Stimulated activated CD8-positive, alpha-beta memory T cell treated with anti-CD3 and anti-CD28 coated beads, Interleukin-4, amount 100 ng/mL, for 24 hours (primary cell): ENCODE data around the gene TMEM121B.
A peak's percentile ranks its signal among the peaks of the same experiment; 100 is the strongest.

Experiments
- DNase-seq: peaks from one replicate; pipeline ENCODE4 v3.0.0-alpha.2; 2020; ENCODE audit warnings: low read depth

The TMEM121B gene

GRCh38 chr22:17110791-17111550 lies 10.2 kb downstream of the TMEM121B start:
- no peak for DNase-seq

DNA sequence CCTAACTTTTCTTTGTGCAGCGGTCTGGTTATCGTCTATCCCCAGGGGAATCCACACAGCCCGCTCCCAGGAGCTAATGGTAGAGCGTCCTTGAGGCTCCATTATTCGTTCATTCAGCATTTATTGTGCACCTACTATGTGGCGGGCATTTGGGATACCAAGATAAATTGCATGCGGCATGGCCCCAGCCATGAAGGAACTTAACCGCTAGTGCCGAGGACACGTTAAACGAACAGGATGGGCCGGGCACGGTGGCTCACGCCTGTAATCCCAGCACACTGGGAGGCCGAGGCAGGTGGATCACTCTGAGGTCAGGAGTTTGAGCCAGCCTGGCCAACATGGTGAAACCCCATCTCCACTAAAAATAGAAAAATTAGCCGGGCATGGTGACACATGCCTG lies 11.2 kb downstream of the TMEM121B start:
- DNase-seq: no peak

DNA sequence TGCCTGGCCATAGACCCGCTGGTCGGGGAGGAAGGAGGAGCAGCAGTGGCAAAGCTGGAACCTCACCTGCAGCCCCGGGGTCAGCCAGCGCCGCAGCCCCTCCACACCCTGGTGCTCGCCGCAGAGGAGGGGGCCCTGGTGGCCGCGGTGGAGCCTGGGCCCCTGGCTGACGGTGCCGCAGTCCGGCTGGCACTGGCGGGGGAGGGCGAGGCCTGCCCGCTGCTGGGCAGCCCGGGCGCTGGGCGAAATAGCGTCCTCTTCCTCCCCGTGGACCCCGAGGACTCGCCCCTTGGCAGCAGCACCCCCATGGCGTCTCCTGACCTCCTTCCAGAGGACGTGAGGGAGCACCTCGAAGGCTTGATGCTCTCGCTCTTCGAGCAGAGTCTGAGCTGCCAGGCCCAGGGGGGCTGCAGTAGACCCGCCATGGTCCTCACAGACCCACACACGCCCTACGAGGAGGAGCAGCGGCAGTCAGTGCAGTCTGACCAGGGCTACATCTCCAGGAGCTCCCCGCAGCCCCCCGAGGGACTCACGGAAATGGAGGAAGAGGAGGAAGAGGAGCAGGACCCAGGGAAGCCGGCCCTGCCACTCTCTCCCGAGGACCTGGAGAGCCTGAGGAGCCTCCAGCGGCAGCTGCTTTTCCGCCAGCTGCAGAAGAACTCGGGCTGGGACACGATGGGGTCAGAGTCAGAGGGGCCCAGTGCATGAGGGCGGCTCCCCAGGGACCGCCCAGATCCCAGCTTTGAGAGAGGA lies 11.9 kb downstream of the TMEM121B start:
- no peak for DNase-seq

GRCh38 chr22:17108256-17109112 lies 12.7 kb downstream of the TMEM121B start:
- no peak for DNase-seq

DNA sequence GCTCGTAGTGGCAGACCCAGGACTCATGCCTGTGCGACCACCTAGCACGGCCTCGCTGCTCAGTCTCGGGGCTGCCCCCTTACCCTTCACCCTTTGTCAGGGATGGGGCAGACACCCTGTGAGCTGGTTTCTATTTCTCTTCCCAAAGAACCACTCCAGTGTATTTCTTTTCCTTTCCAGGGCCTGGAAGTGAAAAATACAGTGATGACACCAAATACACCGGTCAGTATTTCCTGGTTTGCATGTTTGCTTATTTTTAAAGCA lies 13.7 kb downstream of the TMEM121B start:
- DNase-seq: no peak

DNA sequence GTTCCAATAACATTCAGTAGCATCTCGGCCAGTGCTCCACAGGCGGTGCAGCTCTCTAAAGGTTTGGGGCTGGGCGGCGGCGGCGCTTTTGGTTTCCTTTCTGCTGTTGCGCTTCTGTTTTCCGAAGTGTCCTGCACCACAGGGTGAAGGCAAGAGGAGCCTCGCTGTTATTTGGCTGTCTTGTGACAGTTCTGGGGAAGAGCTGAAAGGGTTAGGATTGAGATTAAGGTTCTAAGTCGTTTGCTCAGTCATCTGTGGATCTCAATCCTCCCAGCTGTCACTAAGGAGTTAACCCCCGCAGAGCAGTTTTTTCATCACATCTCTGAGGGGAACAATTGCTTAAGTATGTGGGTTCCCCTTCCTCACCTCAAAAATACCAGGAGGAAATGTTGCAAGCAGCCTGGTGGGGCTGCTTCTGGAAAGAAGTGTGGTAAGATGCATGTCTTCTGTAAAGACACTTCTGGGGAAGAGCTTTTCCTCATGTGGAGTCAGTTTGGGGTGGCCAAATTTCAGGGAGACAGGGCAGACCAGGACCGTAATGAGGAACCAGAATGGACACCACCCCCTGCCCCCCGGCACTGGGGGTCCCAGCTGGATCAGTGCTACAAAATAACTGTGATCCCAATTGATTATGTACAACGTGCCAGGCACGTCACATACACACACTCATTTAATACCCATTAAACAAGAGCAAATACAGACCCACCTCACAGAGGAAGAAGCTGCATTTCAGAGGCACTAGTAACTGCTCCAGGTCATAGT lies 14.2 kb downstream of the TMEM121B start:
- peak; percentile 22 for DNase-seq

GRCh38 chr22:17106161-17106784 lies 14.9 kb downstream of the TMEM121B start:
- DNase-seq: no peak

- DNase-seq: no peak
Measured at GRCh38 chr22:17105143-17106129, 15.7 kb downstream of the TMEM121B start.

DNA sequence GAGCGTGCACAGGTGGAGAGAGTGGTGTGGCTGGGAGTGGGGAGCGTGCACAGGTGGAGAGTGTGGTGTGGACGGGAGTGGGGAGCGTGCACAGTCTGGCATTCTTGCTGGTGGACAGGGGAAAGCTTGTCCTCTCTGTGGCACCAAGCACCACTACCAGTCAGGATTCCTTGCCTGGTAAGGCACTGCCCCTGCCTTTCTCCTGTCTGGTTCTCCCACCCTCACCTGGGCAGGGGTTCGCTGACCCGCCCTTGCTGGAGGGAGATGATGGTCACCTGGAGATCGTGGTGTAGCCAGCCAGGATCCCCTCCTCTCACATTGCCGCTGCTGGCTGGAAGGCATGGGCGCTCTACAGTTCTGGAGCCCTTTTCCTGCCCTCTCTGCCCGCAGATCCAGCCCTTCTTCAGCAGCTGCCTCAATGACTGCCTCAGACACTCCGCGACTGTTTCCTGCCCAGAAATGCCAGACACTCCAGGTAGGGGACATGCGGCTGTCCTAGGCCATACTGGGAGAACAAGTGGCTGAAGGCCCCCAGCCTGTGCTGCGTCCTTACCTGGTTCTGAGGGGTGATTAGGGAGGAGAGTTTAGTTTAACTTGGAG lies 16.7 kb downstream of the TMEM121B start:
- no peak for DNase-seq

DNA sequence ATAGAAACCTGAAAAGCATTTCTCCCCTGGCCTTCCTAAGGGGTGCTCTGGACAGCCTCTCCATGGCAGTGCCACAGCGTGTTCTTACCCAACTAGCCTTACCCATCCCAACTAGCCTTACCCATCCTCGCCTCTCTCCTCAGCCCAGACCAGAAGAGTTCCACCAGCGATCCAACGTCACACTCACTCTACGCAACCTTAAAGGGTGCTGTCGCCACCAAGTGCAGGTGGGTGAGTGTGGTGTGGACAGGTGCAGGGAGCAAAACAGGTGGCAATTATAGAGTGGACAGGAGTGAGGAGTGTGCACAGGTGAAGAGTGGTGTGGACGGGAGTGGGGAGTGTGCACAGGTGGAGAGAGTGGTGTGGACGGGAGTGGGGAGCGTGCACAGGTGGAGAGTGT lies 17.8 kb downstream of the TMEM121B start:
- DNase-seq: no peak

DNA sequence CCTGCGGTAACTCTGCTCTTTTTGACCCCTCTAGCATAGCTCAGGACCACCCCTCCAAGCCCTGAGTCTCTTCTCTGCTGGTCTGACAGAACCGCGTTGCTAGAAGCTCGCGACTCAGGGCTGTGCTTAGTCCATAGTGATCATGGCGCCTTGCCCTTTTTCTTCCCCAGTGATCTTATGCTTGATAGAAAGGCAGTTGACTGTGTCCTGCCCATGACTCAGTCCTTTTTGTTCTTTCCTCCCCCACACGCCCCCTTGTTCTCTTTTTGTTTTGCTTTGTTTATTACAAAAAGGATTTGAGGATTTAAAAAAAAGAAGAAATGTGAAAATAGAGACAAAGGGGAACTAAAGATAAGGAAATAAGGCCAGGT lies 18.9 kb downstream of the TMEM121B start:
- no peak for DNase-seq

- no peak for DNase-seq
Measured at GRCh38 chr22:17101475-17102296, 19.5 kb downstream of the TMEM121B start.

DNA sequence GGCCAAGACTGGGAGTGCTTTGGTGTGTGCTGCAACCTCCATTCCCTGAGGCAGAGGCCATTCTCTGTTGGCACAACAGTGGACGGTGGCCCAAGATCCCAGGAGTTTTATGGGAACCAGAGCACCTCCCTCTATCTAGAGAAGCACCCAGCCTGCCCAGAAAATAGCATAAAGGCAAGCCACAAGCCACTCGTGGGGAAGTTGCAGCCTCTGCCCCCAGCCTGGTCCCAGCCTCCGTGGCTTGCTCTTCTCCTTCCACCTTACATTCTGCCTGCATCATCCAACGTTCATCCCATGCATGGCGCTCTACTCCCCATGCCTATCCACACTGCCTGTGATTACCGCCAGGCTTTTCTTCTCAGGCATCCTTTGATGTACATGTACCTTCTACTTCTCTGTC lies 20.5 kb downstream of the TMEM121B start:
- no peak for DNase-seq

DNA sequence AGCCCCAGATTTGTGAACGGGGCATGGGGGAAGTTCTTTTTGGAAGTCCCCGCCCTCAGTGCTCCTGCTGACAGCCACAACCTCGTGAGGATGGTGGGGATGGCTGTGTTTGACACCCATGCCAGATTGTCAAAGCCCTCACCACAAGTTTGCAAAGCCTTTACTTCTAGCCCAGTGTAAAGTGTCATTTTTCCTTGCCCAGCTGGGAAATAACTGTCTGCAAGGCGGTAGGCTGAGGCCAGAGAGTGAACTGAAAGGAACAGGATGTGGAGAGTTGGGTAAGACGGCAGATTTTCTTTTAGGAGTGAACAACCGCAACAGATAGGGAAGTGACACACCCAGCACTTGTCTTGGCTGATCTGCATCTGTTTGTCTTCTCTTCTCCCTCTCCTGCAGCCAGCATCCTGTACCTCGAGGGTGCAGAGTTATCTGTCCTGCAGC lies 22.8 kb downstream of the TMEM121B start:
- DNase-seq: no peak

DNA sequence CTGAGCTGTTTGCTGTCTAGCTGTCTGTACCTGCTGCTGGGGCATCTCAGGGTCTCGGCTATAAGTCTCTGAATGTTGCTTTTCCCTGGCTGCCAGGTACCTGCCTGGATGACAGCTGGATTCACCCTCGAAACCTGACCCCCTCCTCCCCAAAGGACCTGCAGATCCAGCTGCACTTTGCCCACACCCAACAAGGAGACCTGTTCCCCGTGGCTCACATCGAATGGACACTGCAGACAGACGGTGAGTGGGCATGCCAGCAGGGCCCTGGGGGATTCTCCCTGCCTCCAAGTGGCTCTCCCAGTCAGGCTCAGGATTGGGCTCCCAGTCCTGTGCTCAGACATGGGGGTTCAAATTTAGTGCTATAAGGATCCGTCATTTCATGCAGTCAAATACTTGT lies 23.5 kb downstream of the TMEM121B start:
- DNase-seq: no peak

- DNase-seq: no peak
Measured at GRCh38 chr22:17097062-17097461, 24.1 kb downstream of the TMEM121B start.

GRCh38 chr22:17096071-17096470 lies 25.1 kb downstream of the TMEM121B start:
- no peak for DNase-seq

DNA sequence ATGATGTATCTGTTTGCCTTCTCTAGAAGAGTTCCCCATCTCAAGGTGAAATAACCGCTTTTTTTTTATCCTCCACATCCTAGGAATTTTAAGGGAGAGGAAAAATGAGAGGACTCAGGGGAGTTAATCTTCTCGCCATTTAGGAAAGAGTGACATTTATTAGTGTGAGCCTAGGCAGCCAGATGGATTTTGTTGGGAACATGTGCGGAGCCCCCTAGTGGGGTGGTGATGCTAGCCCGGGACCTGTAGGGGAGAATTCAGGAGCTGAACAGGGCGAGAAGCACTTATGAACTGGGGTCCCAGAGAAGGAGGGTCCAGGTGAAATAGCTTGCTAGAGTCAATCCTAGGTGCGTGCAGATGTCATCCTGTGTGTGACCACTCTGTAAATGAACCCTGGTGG lies 25.6 kb downstream of the TMEM121B start:
- no peak for DNase-seq

- DNase-seq: no peak
Measured at GRCh38 chr22:17093081-17093480, 28.1 kb downstream of the TMEM121B start.
